ENCODE results near the gene IHH.

Gene IHH

GRCh38 chr2:219017201-219017931 lies 43.4 kb downstream of the IHH start:
- no peak overlapping the region for H3K27ac ChIP-seq
- TF ChIP-seq CTCF (conservative IDR thresholded peaks at IDR 0.05): no peak

- TF ChIP-seq CTCF (conservative IDR thresholded peaks at IDR 0.05): no peak
Measured at GRCh38 chr2:219016721-219017120, 44.0 kb downstream of the IHH start.

GRCh38 chr2:219010873-219011272 lies 49.8 kb downstream of the IHH start:
- no peak overlapping the region for H3K27ac ChIP-seq
- no peak for TF ChIP-seq CTCF (conservative IDR thresholded peaks at IDR 0.05)

More at GRCh38 chr2:219016721-219017120, 44.0 kb downstream of the IHH start:
- no peak overlapping the region for H3K27ac ChIP-seq

- H3K27ac ChIP-seq: no peak overlapping the region
- peak; percentile 87 for TF ChIP-seq CTCF (conservative IDR thresholded peaks at IDR 0.05)
Measured at GRCh38 chr2:219010162-219010756, 50.5 kb downstream of the IHH start.

GRCh38 chr2:219009294-219009693 lies 51.4 kb downstream of the IHH start:
- no peak for TF ChIP-seq CTCF (conservative IDR thresholded peaks at IDR 0.05)
- no peak overlapping the region for H3K27ac ChIP-seq

Measured in VCaP (cell line).